Immature natural killer cell (primary cell): ENCODE data around the gene HOXB3. TPM values are rescaled to one million over a fixed set of nuclear protein-coding genes. Genes with fewer than 3 reads are reported as not detected.

Experiments used
- DNase-seq, 3 donors: peaks; one replicate each; pipeline ENCODE4 v3.0.0; 2022; ENCODE audit warnings: mixed read lengths in 1 of 3
- H3K27ac Mint-ChIP-seq, 6 donors: one replicate each; pipeline ENCODE4 v1.8.0; 2020; ENCODE audit warnings: mixed read lengths in 6 of 6, mild to moderate bottlenecking in 5 of 6, inconsistent platforms in 4 of 6, moderate library complexity in 3 of 6
- H3K27me3 Mint-ChIP-seq, 3 donors: one replicate each; pipeline ENCODE4 v1.8.0; 2020 to 2021; ENCODE audit warnings: low read depth in 3 of 3, mild to moderate bottlenecking in 3 of 3, mixed read lengths in 3 of 3, moderate library complexity in 3 of 3, inconsistent platforms in 1 of 3
- H3K36me3 Mint-ChIP-seq, 3 donors: one replicate each; pipeline ENCODE4 v1.8.0; 2020; ENCODE audit warnings: mixed read lengths in 3 of 3, inconsistent platforms in 2 of 3, mild to moderate bottlenecking in 2 of 3
- H3K4me1 Mint-ChIP-seq, 2 donors: one replicate each; pipeline ENCODE4 v1.8.0; 2020; ENCODE audit warnings: inconsistent platforms in 2 of 2, mild to moderate bottlenecking in 2 of 2, mixed read lengths in 2 of 2, moderate library complexity in 1 of 2
- H3K4me3 Mint-ChIP-seq, 5 donors: one replicate each; pipeline ENCODE4 v1.8.0; 2020; ENCODE audit warnings: mild to moderate bottlenecking in 5 of 5, mixed read lengths in 5 of 5, inconsistent platforms in 3 of 5, moderate library complexity in 3 of 5
- H3K9me3 Mint-ChIP-seq, 6 donors: one replicate each; pipeline ENCODE4 v1.8.0; 2020; ENCODE audit warnings: mild to moderate bottlenecking in 6 of 6, mixed read lengths in 6 of 6, inconsistent platforms in 4 of 6, moderate library complexity in 3 of 6
- polyA plus RNA-seq, 3 donors: library from polyadenylated mRNA; unstranded; fragments of 300-500 nt; fragmentation: Illumina TruSeq; gene quantifications; one replicate each; pipeline ENCODE4 v1.2.3, GENCODE V29; 2021

Gene HOXB3
- polyA plus RNA-seq, 3 donors from 2014 or later, result 0.26 to 0.45 TPM; not detected in 1

DNA sequence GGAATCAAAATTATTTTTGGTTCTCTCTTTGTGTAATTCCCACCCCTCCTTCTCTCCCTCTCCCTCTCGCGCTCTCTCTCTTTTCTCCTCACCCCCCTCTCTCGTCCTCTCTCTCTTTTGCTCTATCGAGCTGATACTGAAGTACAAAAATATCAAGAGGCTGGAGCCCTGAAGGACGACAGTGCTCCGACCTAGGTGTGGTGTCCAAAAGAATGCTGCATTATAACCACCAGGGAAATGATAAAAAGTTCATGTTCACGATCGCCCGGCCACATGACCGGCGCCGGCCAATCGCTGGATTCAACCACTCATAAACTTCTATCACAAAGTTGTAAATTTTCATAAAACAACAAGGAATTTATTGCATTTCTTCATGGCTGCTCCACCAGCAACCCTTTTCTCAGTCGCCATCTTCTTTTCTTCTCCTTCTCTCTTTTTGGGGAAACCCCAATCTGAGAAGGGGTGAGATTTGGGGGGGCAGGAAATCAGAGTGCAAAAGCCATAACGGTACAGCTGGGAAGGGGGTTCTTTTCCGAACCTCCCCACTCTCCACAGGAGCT lies 14.8 kb upstream of the HOXB3 start, which contains the start of gene HOXB6:
TSS of gene HOXB6 (minus strand) at position 217 of the 560 bp plus-strand sequence. CDS start 6,836 bp downstream, outside the sequence.
- Mint-ChIP-seq H3K27me3 (peaks cover 30 to 39% (median 39%) of the 10 kb centered on the region in 3 donors), H3K9me3 (no peaks in the 10 kb centered on the region), H3K36me3 (no peaks in the 10 kb centered on the region), H3K4me3 (peak within 1 kb of the TSS in 2 of 5 donors; percentile 15 to 26), H3K4me1 (peaks cover 5 to 8% of the 10 kb centered on the region in 2 donors), H3K27ac (no peak within 1 kb of the TSS)
- DNase-seq, result no peak

DNA sequence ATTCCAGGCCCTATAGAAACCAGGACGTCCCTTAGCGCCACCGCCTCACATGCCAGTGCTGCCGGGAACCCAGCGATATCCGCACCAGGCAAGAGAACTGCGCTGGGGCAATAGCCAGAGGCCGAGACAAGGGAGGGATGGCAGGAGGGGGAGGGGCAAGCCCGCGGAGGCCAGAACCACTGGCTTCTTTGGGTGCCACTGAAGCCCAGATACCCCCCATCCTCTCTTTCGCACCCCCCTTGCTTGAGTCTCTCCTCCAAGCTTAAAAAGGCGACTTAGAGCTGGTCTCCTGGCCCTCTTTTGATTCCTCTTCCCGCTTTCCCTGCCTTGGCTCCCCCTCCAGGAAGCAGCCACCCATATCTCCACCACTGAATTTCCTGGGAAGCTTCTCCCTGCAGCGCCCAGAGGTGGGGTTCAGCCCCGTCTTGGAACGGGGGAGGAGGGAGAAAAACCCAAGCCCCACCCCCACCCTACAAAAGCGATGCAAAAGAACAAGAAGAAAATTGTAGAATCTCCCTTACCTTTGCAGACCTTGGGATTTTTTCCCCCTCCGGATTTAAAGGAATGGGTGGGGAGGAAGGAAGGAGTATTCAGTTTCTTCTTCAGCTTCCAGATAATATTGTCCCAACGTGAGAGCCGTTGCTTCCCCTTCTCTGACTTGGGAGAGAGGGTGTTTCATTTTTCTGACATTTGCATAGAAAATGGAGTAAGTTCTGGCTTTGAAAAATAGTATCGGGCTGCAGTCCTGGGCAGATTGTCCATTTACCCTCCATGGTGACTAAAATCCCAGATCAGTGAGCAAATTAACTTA lies 14.1 kb upstream of the HOXB3 start:
- no peak overlapping the region for H3K27ac Mint-ChIP-seq
- DNase-seq, result no peak
- no peaks in the 10 kb centered on the region for H3K36me3 Mint-ChIP-seq
- peaks cover 32 to 45% (median 39%) of the 10 kb centered on the region in 3 donors for H3K27me3 Mint-ChIP-seq
- peaks cover 5 to 8% of the 10 kb centered on the region in 2 donors for H3K4me1 Mint-ChIP-seq
- H3K9me3 Mint-ChIP-seq, result no peaks in the 10 kb centered on the region
- H3K4me3 Mint-ChIP-seq, result peak overlapping the region in 2 of 5 donors; percentile 6 to 15

- Mint-ChIP-seq H3K9me3 (no peaks in the 10 kb centered on the region), H3K4me1 (peaks cover 29 to 30% of the 10 kb centered on the region in 2 donors), H3K27me3 (peaks cover 38 to 64% (median 62%) of the 10 kb centered on the region in 3 donors), H3K4me3 (no peak overlapping the region), H3K27ac (no peak overlapping the region), H3K36me3 (no peaks in the 10 kb centered on the region)
- no peak for DNase-seq
Observed at GRCh38 chr17:48601539-48602425, 11.7 kb upstream of the HOXB3 start.

DNA sequence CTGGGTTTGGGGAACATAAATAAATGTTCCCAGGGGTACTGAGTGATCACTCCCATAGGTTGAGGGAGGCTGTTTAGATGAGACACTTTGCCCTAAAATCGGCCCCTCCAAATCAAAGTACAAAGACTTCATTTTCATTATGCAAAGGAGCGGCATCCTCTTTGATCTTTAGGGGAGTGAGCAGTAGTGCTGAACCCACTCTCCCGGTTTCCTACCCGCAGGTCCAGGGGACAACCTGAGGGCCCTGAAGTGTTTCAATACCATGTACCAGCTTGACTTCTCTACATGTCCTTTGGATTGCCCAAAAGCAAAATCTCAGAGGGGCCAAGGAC lies 11.1 kb upstream of the HOXB3 start:
- Mint-ChIP-seq H3K27me3 (peaks cover 38 to 69% (median 68%) of the 10 kb centered on the region in 3 donors), H3K9me3 (no peaks in the 10 kb centered on the region), H3K27ac (no peak overlapping the region), H3K4me1 (peaks cover 35% of the 10 kb centered on the region in 2 donors), H3K36me3 (peaks cover 0 to 3% (median 3%) of the 10 kb centered on the region in 3 donors), H3K4me3 (no peak overlapping the region)
- DNase-seq, result no peak

DNA sequence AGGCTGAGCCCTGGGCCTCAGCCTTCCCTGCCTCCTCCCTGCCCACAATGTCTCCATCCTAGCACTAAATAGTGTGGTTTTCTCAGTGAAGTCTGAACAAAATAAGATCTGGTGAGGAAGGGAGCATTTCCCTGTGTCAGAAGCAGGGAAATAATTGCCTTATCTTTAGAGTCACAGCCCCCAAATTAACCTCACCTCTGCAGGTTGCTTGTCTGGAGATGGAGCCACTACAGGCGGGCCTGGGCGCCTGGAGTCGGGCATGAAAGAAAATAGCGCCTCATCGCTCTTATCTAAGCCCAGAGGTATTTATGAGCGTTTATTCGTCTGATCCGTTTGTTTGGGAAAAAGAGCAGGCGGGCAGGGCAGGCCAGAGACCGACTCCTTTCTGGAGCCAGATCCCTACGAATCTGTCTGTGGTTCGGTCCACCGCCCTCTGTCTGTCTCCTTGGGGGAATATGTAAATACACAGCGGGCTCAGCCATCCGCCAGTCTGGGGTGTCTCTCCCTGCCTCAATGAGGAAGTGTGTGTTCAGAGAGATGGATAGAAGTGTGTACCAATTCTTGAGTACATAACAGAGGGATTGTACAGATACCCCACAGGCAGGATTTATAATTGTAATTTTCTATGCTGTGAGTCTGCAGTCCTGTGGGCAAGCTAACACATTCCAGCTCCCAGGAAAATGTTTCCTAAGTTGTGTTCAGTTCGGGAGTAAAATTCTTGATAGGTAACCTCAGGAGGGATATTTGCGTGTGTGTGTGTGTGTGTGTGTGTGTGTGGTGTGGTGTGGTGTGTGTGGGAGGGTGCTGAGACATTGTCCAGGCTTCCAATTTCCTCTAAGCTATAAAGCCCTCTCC lies 10.4 kb upstream of the HOXB3 start:
- H3K27me3 Mint-ChIP-seq, result peaks cover 44 to 70% (median 65%) of the 10 kb centered on the region in 3 donors
- DNase-seq, result no peak
- no peaks in the 10 kb centered on the region for H3K9me3 Mint-ChIP-seq
- H3K27ac Mint-ChIP-seq, result no peak overlapping the region
- peaks cover 35 to 42% of the 10 kb centered on the region in 2 donors for H3K4me1 Mint-ChIP-seq
- H3K36me3 Mint-ChIP-seq, result peaks cover 0 to 3% (median 3%) of the 10 kb centered on the region in 3 donors
- peak overlapping the region in 1 of 5 donors; percentile 30 for H3K4me3 Mint-ChIP-seq

- Mint-ChIP-seq H3K27me3 (peaks cover 48 to 63% (median 63%) of the 10 kb centered on the region in 3 donors), H3K36me3 (peaks cover 0 to 3% (median 3%) of the 10 kb centered on the region in 3 donors), H3K4me3 (peak overlapping the region in 2 of 5 donors; percentile 86 to 91), H3K9me3 (no peaks in the 10 kb centered on the region), H3K27ac (no peak overlapping the region), H3K4me1 (peaks cover 33 to 44% of the 10 kb centered on the region in 2 donors)
- no peak for DNase-seq
Observed at GRCh38 chr17:48599354-48599753, 9.3 kb upstream of the HOXB3 start.

- peaks cover 0 to 3% (median 3%) of the 10 kb centered on the region in 3 donors for H3K36me3 Mint-ChIP-seq
- no peak for DNase-seq
- peak overlapping the region; percentile 82 to 91 (median 86) for H3K4me3 Mint-ChIP-seq
- peaks cover 34 to 48% of the 10 kb centered on the region in 2 donors for H3K4me1 Mint-ChIP-seq
- no peak overlapping the region for H3K27ac Mint-ChIP-seq
- H3K27me3 Mint-ChIP-seq, result peaks cover 47 to 67% (median 60%) of the 10 kb centered on the region in 3 donors
- no peaks in the 10 kb centered on the region for H3K9me3 Mint-ChIP-seq
Observed at GRCh38 chr17:48598736-48599135, 8.7 kb upstream of the HOXB3 start.

GRCh38 chr17:48597778-48598631 lies 8.0 kb upstream of the HOXB3 start:
- Mint-ChIP-seq H3K27me3 (peaks cover 45 to 70% (median 57%) of the 10 kb centered on the region in 3 donors), H3K9me3 (no peaks in the 10 kb centered on the region), H3K36me3 (peaks cover 0 to 3% (median 3%) of the 10 kb centered on the region in 3 donors), H3K27ac (peak overlapping the region in 3 of 6 donors; percentile 35 to 78 (median 41)), H3K4me1 (peaks cover 41 to 55% of the 10 kb centered on the region in 2 donors), H3K4me3 (peak overlapping the region; percentile 82 to 91 (median 86))
- DNase-seq, result peak; percentile 43 to 53 (median 45)

DNA sequence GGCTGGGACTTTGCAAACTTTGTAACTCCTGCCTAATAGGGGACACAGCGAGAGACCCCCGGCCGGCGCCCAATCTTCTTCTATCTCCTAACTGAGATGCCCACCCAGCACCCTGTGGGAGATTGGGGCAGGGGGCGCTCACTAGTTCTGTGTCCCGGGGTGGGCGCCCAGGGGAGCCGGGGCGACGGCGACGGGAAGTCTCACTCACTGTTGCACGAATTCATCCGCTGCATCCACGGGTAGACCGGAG lies 7.4 kb upstream of the HOXB3 start:
- no peaks in the 10 kb centered on the region for H3K9me3 Mint-ChIP-seq
- peaks cover 45 to 59% of the 10 kb centered on the region in 2 donors for H3K4me1 Mint-ChIP-seq
- H3K4me3 Mint-ChIP-seq, result peak overlapping the region; percentile 82 to 91 (median 86)
- peaks cover 0 to 3% (median 3%) of the 10 kb centered on the region in 3 donors for H3K36me3 Mint-ChIP-seq
- DNase-seq, result no peak
- H3K27me3 Mint-ChIP-seq, result peaks cover 42 to 70% (median 58%) of the 10 kb centered on the region in 3 donors
- H3K27ac Mint-ChIP-seq, result peak overlapping the region in 2 of 6 donors; percentile 35 to 41

DNA sequence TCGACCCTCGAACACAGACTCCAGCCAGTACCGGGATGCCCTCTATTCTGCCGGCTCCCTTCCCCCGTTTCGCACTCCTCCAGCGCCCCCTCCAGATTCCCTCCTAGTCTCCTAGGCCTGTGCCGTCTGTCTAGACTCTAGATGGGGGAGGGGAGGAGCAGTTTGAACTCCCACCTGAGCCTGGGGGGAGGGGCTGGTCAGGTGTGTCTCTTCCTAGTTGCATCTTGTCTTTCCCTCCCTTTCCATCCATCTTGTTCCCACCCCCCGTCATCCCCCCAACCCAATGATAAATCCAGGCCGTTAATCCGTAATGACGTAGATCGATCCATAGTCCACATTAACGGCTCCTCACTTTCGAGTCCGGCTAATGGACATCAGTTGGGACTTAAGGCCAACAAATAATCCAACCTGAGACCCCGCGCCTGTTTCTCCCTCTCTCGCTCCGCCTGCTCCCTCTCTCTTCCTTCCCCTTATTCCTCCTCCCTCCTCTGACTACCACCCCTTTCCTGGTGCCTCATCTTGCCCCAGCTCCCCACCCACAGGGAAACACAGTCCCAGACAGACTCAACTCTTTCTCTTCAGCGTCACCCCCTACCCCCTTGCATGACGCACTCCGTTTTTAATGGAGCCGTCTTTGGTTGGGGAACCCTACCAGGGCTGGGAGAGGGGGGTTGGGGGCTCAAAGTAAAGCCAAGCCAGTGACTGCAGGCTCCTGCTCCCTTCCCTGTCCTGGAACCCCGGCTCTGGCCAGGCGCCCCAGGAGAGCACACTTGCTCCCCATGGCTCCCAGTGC lies 6.9 kb upstream of the HOXB3 start:
- H3K27me3 Mint-ChIP-seq, result peaks cover 46 to 67% (median 55%) of the 10 kb centered on the region in 3 donors
- peak overlapping the region; percentile 82 to 91 (median 86) for H3K4me3 Mint-ChIP-seq
- no peak for DNase-seq
- no peaks in the 10 kb centered on the region for H3K9me3 Mint-ChIP-seq
- peak overlapping the region in 1 of 6 donors; percentile 35 for H3K27ac Mint-ChIP-seq
- peaks cover 43 to 57% of the 10 kb centered on the region in 2 donors for H3K4me1 Mint-ChIP-seq
- peaks cover 0 to 3% (median 3%) of the 10 kb centered on the region in 3 donors for H3K36me3 Mint-ChIP-seq

- DNase-seq, result no peak
- H3K36me3 Mint-ChIP-seq, result peaks cover 0 to 3% (median 3%) of the 10 kb centered on the region in 3 donors
- peaks cover 42 to 59% of the 10 kb centered on the region in 2 donors for H3K4me1 Mint-ChIP-seq
- peaks cover 50 to 69% (median 54%) of the 10 kb centered on the region in 3 donors for H3K27me3 Mint-ChIP-seq
- H3K9me3 Mint-ChIP-seq, result no peaks in the 10 kb centered on the region
- peak overlapping the region; percentile 63 to 91 (median 82) for H3K4me3 Mint-ChIP-seq
- peak overlapping the region in 1 of 6 donors; percentile 22 for H3K27ac Mint-ChIP-seq
Observed at GRCh38 chr17:48596000-48596734, 6.1 kb upstream of the HOXB3 start.
